Activated CD8-positive, alpha-beta T cell treated with anti-CD3 and anti-CD28 coated beads, Interleukin-2, amount 10 ng/mL, durations not matched to agents 7 days and 5 days (primary cell): ENCODE data around the gene NUP133. TPM values are rescaled to one million over a fixed set of nuclear protein-coding genes. Genes with fewer than 3 reads are reported as not detected.

Source experiments
- ATAC-seq: fragments of 150-1000 bp; cut with Tn5 transposase; one replicate; pipeline ENCODE4 v1.10.0; 2021; ENCODE audit warnings: moderate library complexity
- CTCF ChIA-PET: fragments of 350-600 bp; sonication (Branson Sonifier 250); formaldehyde crosslinking; loops from one replicate; lab custom pipeline; 2021; ENCODE audit warnings: antibody characterized with exemption; lab: Charles Lee
- POLR2A ChIA-PET: fragments of 350-600 bp; sonication (Branson Sonifier 250); formaldehyde crosslinking; loops from one replicate; lab custom pipeline; 2021; ENCODE audit warnings: antibody characterized with exemption; lab: Charles Lee
- DNase-seq: peaks from one replicate; pipeline ENCODE4 v3.0.0-alpha.2; 2020
- H3K27ac Mint-ChIP-seq: one replicate; pipeline ENCODE4 v1.8.0; 2021; ENCODE audit warnings: mild to moderate bottlenecking, mixed read lengths
- H3K27me3 Mint-ChIP-seq: one replicate; pipeline ENCODE4 v1.8.0; 2021; ENCODE audit warnings: low read depth, mixed read lengths
- H3K36me3 Mint-ChIP-seq: one replicate; pipeline ENCODE4 v1.8.0; 2021; ENCODE audit warnings: low read depth, mixed read lengths
- H3K4me1 Mint-ChIP-seq: one replicate; pipeline ENCODE4 v1.8.0; 2021; ENCODE audit warnings: low read depth, mixed read lengths
- H3K4me3 Mint-ChIP-seq: one replicate; pipeline ENCODE4 v1.8.0; 2021; ENCODE audit warnings: mild to moderate bottlenecking, mixed read lengths
- H3K9me3 Mint-ChIP-seq: one replicate; pipeline ENCODE4 v1.8.0; 2022; ENCODE audit warnings: mixed read lengths; ENCODE audit not compliant: insufficient read depth
- total RNA-seq, 2 experiments: library from RNA; stranded (reverse); gene quantifications; one replicate each; pipeline ENCODE4 v1.2.3, GENCODE V29; 2021

NUP133 gene
- total RNA-seq, 2 experiments from 2014 or later, result 46.8 to 49.7 TPM

DNA sequence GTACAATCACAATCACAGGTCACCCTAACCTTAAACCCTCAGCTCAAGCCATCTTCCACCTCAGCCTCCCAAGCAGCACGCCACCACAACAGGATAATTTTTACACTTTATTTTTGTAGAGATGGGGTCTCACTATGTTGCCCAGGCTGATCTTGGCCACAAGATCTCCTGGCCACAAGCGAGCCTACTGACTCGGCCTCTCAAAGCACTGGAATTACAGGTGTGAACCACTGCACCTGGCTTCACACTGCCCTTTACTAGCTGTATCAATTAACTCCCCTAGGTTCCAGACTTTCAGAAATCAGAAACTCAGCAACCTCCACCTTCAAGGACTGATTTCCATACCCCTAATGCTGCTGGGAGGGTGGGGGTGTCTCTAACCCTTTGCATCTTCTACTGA, 37.0 kb downstream of the NUP133 start:
- H3K4me3 Mint-ChIP-seq, result no peak overlapping the region
- POLR2A ChIA-PET, result no interaction called here
- H3K9me3 Mint-ChIP-seq, result no peaks in the 10 kb centered on the region
- CTCF ChIA-PET, result interaction anchor here (0.8 kb wide), 1 partner anchor 213 kb away, joined by 3 read pairs; no protein-coding TSS in a partner anchor
- no peaks in the 10 kb centered on the region for H3K4me1 Mint-ChIP-seq
- DNase-seq (no peak), ATAC-seq (no peak)
- no peaks in the 10 kb centered on the region for H3K27me3 Mint-ChIP-seq
- peaks cover 50% of the 10 kb centered on the region for H3K36me3 Mint-ChIP-seq
- H3K27ac Mint-ChIP-seq, result no peak overlapping the region

DNA sequence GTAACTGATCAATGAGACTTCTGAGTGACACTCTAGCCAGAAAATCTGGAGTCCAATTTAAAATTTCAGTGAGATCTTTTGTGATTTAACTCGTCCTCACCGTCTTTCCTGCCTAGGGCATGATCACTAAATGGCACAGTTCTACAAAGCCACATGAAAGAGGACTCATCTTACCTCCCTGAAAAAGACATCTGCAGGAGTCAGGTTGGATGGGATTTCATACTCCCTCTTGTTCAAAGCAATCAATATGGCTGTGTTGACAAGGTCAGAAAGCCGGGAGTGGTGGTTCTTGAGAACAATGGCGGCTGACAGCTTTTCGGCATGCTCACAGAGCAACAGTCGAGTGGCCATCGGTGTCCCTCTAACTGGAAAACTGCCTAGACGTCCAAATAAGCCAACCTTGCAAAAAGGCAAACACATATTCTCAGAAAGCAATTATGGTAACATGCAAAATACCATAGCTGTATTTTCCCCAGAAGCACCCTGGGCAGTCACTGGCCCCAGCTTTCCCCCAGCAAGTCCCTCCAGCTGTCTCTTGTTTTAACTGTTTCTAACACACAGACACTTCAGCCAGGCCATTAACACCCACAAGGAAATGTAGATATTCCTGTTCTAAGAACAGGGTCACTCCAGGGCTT, 37.6 kb downstream of the NUP133 start:
- DNase-seq (no peak), ATAC-seq (no peak)
- ChIA-PET CTCF (interaction anchor here (0.8 kb wide), 1 partner anchor 212 kb away, joined by 3 read pairs; no protein-coding TSS in a partner anchor), POLR2A (no interaction called here)
- no peaks in the 10 kb centered on the region for H3K27me3 Mint-ChIP-seq
- H3K9me3 Mint-ChIP-seq, result no peaks in the 10 kb centered on the region
- H3K4me1 Mint-ChIP-seq, result no peaks in the 10 kb centered on the region
- H3K4me3 Mint-ChIP-seq, result no peak overlapping the region
- peaks cover 53% of the 10 kb centered on the region for H3K36me3 Mint-ChIP-seq
- no peak overlapping the region for H3K27ac Mint-ChIP-seq

DNA sequence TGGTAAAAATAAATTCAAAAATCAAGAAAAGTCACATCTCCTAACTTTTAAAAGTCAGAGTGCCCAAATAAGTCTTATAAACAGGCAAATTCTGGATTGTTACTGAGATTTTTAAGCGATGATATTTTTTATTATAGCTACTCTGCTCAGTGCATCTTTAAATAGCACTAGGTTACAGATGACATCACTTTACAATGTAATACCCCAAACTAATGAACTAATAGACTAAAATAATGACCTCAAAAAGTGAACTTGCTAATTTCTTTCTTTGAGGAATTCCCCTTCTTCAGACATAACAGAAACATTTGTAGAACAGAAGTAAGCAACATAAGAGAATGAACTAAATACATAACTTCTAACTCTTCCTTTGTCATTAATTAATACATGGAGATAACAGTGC, 41.3 kb downstream of the NUP133 start:
- Mint-ChIP-seq H3K4me3 (no peak overlapping the region), H3K36me3 (peaks cover 67% of the 10 kb centered on the region), H3K4me1 (no peaks in the 10 kb centered on the region), H3K27me3 (no peaks in the 10 kb centered on the region), H3K9me3 (no peaks in the 10 kb centered on the region), H3K27ac (no peak overlapping the region)
- ChIA-PET POLR2A (no interaction called here), CTCF (interaction anchor here (2.8 to 3.2 kb wide), 2 partner anchors 15 to 208 kb away, joined by 13 to 16 read pairs; no protein-coding TSS in a partner anchor)
- ATAC-seq (no peak), DNase-seq (no peak)

- ATAC-seq (no peak), DNase-seq (no peak)
- Mint-ChIP-seq H3K27me3 (no peaks in the 10 kb centered on the region), H3K4me3 (no peak overlapping the region), H3K9me3 (no peaks in the 10 kb centered on the region), H3K36me3 (peaks cover 67% of the 10 kb centered on the region), H3K4me1 (no peaks in the 10 kb centered on the region), H3K27ac (no peak overlapping the region)
- ChIA-PET POLR2A (no interaction called here), CTCF (no interaction called here)
These were observed 43.5 kb downstream of the NUP133 start for GRCh38 chr1:229464672-229465071.

GRCh38 chr1:229461032-229461668, 47.0 kb downstream of the NUP133 start:
- no peak for ATAC-seq

GRCh38 chr1:229459815-229460214, 48.3 kb downstream of the NUP133 start:
- H3K36me3 Mint-ChIP-seq, result peaks cover 62% of the 10 kb centered on the region
- no peak overlapping the region for H3K27ac Mint-ChIP-seq
- ATAC-seq, result no peak
- no peaks in the 10 kb centered on the region for H3K27me3 Mint-ChIP-seq
- CTCF ChIA-PET, result interaction anchor here (0.9 kb wide), 1 partner anchor 19 kb away, joined by 3 read pairs; no protein-coding TSS in a partner anchor
- no peak for DNase-seq
- POLR2A ChIA-PET, result no interaction called here
- H3K9me3 Mint-ChIP-seq, result no peaks in the 10 kb centered on the region
- peaks cover 7% of the 10 kb centered on the region for H3K4me1 Mint-ChIP-seq
- no peak overlapping the region for H3K4me3 Mint-ChIP-seq

More at GRCh38 chr1:229461032-229461668, 47.0 kb downstream of the NUP133 start:
- H3K9me3 Mint-ChIP-seq, result no peaks in the 10 kb centered on the region
- H3K27ac Mint-ChIP-seq, result no peak overlapping the region
- H3K4me1 Mint-ChIP-seq, result peaks cover 4% of the 10 kb centered on the region
- peaks cover 66% of the 10 kb centered on the region for H3K36me3 Mint-ChIP-seq
- POLR2A ChIA-PET, result no interaction called here
- CTCF ChIA-PET, result no interaction called here
- no peaks in the 10 kb centered on the region for H3K27me3 Mint-ChIP-seq
- DNase-seq, result no peak
- H3K4me3 Mint-ChIP-seq, result no peak overlapping the region

- CTCF ChIA-PET, result no interaction called here
- no peak for DNase-seq
- no peak for ATAC-seq
- H3K9me3 Mint-ChIP-seq, result no peaks in the 10 kb centered on the region
- H3K4me3 Mint-ChIP-seq, result no peak overlapping the region
- no peak overlapping the region for H3K27ac Mint-ChIP-seq
- H3K4me1 Mint-ChIP-seq, result peaks cover 7% of the 10 kb centered on the region
- POLR2A ChIA-PET, result no interaction called here
- peaks cover 50% of the 10 kb centered on the region for H3K36me3 Mint-ChIP-seq
- no peaks in the 10 kb centered on the region for H3K27me3 Mint-ChIP-seq
These were observed 50.7 kb downstream of the NUP133 start for GRCh38 chr1:229457436-229457835.

- H3K9me3 Mint-ChIP-seq, result no peaks in the 10 kb centered on the region
- H3K27me3 Mint-ChIP-seq, result no peaks in the 10 kb centered on the region
- ATAC-seq, result no peak
- H3K36me3 Mint-ChIP-seq, result peaks cover 44% of the 10 kb centered on the region
- DNase-seq, result no peak
- H3K4me3 Mint-ChIP-seq, result no peak overlapping the region
- CTCF ChIA-PET, result no interaction called here
- H3K4me1 Mint-ChIP-seq, result peaks cover 7% of the 10 kb centered on the region
- POLR2A ChIA-PET, result interaction anchor here (0.6 kb wide), 1 partner anchor 16 kb away, joined by 4 read pairs; no protein-coding TSS in a partner anchor
- no peak overlapping the region for H3K27ac Mint-ChIP-seq
These were observed 52.1 kb downstream of the NUP133 start for GRCh38 chr1:229456016-229456415.

GRCh38 chr1:229454056-229454455, 54.1 kb downstream of the NUP133 start:
- Mint-ChIP-seq H3K27ac (no peak overlapping the region), H3K4me3 (no peak overlapping the region), H3K4me1 (peaks cover 7% of the 10 kb centered on the region), H3K9me3 (no peaks in the 10 kb centered on the region), H3K36me3 (peaks cover 36% of the 10 kb centered on the region), H3K27me3 (no peaks in the 10 kb centered on the region)
- DNase-seq, result no peak
- ChIA-PET CTCF (interaction anchor here (0.9 to 1.9 kb wide), 3 partner anchors 112 to 199 kb away, joined by 3 to 12 read pairs (median 10); no protein-coding TSS in a partner anchor), POLR2A (no interaction called here)
- ATAC-seq, result no peak

- H3K4me1 Mint-ChIP-seq, result peaks cover 7% of the 10 kb centered on the region
- no peak for ATAC-seq
- no peaks in the 10 kb centered on the region for H3K9me3 Mint-ChIP-seq
- no peak for DNase-seq
- no peak overlapping the region for H3K4me3 Mint-ChIP-seq
- ChIA-PET POLR2A (no interaction called here), CTCF (interaction anchor here (0.7 to 2.2 kb wide), 7 partner anchors 11 to 199 kb away, joined by 3 to 12 read pairs (median 8); no protein-coding TSS in a partner anchor)
- H3K36me3 Mint-ChIP-seq, result peaks cover 41% of the 10 kb centered on the region
- H3K27me3 Mint-ChIP-seq, result no peaks in the 10 kb centered on the region
- no peak overlapping the region for H3K27ac Mint-ChIP-seq
These were observed 55.0 kb downstream of the NUP133 start for GRCh38 chr1:229452956-229453801.

- ATAC-seq (no peak), DNase-seq (no peak)
- Mint-ChIP-seq H3K4me1 (no peaks in the 10 kb centered on the region), H3K27me3 (no peaks in the 10 kb centered on the region), H3K4me3 (no peak overlapping the region), H3K27ac (no peak overlapping the region), H3K9me3 (no peaks in the 10 kb centered on the region), H3K36me3 (peaks cover 46% of the 10 kb centered on the region)
- ChIA-PET POLR2A (interaction anchor here (0.9 kb wide), 1 partner anchor 39 kb away, joined by 3 read pairs; no protein-coding TSS in a partner anchor), CTCF (no interaction called here)
These were observed 59.3 kb downstream of the NUP133 start for GRCh38 chr1:229448845-229449244.
